Measurements from ENCODE around the gene TTLL5. TPM values are rescaled to one million over a fixed set of nuclear protein-coding genes. Genes with fewer than 3 reads are reported as not detected.
"Not testable (repeated sequence)": the region's sequence is repeated elsewhere in the genome, so short reads cannot be mapped to it uniquely, and the experiment has no call there.

Gene TTLL5
- total RNA-seq, 3 donors from 2014 or later (not counting 1 experiment from before 2014, with no cell fraction given), result 27.1 to 34.3 (median 32.5) TPM

- DNase-seq (no peak), ATAC-seq (no peak)
- H3K27me3 ChIP-seq (ENCODE audit: control insufficient read depth, insufficient read depth, low read length), result no peaks in the 10 kb centered on the region
- Mint-ChIP-seq H3K27me3 (ENCODE audit: low read depth in 2 of 2) (no peaks in the 10 kb centered on the region), H3K4me1 (no peaks in the 10 kb centered on the region), H3K4me3 (no peak overlapping the region), H3K36me3 (peaks cover 19% of the 10 kb centered on the region), H3K27ac (no peak overlapping the region), H3K9me3 (no peaks in the 10 kb centered on the region)
- no peaks in the 10 kb centered on the region for H3K4me1 ChIP-seq (ENCODE audit: control insufficient read depth, insufficient read depth, low read length)
- no peak overlapping the region for H3K4me3 ChIP-seq (ENCODE audit: low read length)
- no peak for TF ChIP-seq CTCF (IDR thresholded peaks at IDR 0.05)
- peaks cover 16% of the 10 kb centered on the region for H3K36me3 ChIP-seq (ENCODE audit: control insufficient read depth, insufficient read depth, low read length)
- no peak overlapping the region for H3K27ac ChIP-seq (ENCODE audit: low read length)
- 89% methylated on average over 1 of the region's 2 CpGs for WGBS (ENCODE audit: insufficient coverage)
- intact Hi-C loops (cut with micrococcal nuclease), result no loop called here
- H3K9me3 ChIP-seq (ENCODE audit: control insufficient read depth, insufficient read depth, low read length), result no peaks in the 10 kb centered on the region
Observed at GRCh38 chr14:75685910-75686309, 24.9 kb downstream of the TTLL5 start.

GRCh38 chr14:75689012-75689411, 28.0 kb downstream of the TTLL5 start:
- H3K4me3 ChIP-seq (ENCODE audit: low read length), result no peak overlapping the region
- H3K4me1 ChIP-seq (ENCODE audit: control insufficient read depth, insufficient read depth, low read length), result no peaks in the 10 kb centered on the region
- H3K27me3 Mint-ChIP-seq (ENCODE audit: low read depth in 2 of 2), result no peaks in the 10 kb centered on the region
- peaks cover 31% of the 10 kb centered on the region for H3K36me3 ChIP-seq (ENCODE audit: control insufficient read depth, insufficient read depth, low read length)
- no peaks in the 10 kb centered on the region for H3K4me1 Mint-ChIP-seq
- WGBS (ENCODE audit: insufficient coverage), result 98% methylated on average over 2 of the region's 2 CpGs
- no peaks in the 10 kb centered on the region for H3K27me3 ChIP-seq (ENCODE audit: control insufficient read depth, insufficient read depth, low read length)
- intact Hi-C loops (cut with micrococcal nuclease), result no loop called here
- no peak overlapping the region for H3K27ac ChIP-seq (ENCODE audit: low read length)
- H3K9me3 ChIP-seq (ENCODE audit: control insufficient read depth, insufficient read depth, low read length), result no peaks in the 10 kb centered on the region
- ATAC-seq, result no peak
- H3K4me3 Mint-ChIP-seq, result no peak overlapping the region
- H3K9me3 Mint-ChIP-seq, result no peaks in the 10 kb centered on the region
- no peak overlapping the region for H3K27ac Mint-ChIP-seq
- H3K36me3 Mint-ChIP-seq, result peaks cover 22% of the 10 kb centered on the region
- no peak for DNase-seq
- no peak for TF ChIP-seq CTCF (IDR thresholded peaks at IDR 0.05)

- no peaks in the 10 kb centered on the region for H3K27me3 Mint-ChIP-seq (ENCODE audit: low read depth in 2 of 2)
- no peak for TF ChIP-seq CTCF (IDR thresholded peaks at IDR 0.05)
- Histone ChIP-seq H3K27me3 (ENCODE audit: control insufficient read depth, insufficient read depth, low read length) (no peaks in the 10 kb centered on the region), H3K9me3 (ENCODE audit: control insufficient read depth, insufficient read depth, low read length) (peaks cover 1% of the 10 kb centered on the region), H3K4me3 (ENCODE audit: low read length) (no peak overlapping the region), H3K27ac (ENCODE audit: low read length) (no peak overlapping the region), H3K36me3 (ENCODE audit: control insufficient read depth, insufficient read depth, low read length) (peaks cover 29% of the 10 kb centered on the region), H3K4me1 (ENCODE audit: control insufficient read depth, insufficient read depth, low read length) (no peaks in the 10 kb centered on the region)
- H3K36me3 Mint-ChIP-seq, result peaks cover 25% of the 10 kb centered on the region
- ATAC-seq, result no peak
- H3K27ac Mint-ChIP-seq, result no peak overlapping the region
- H3K9me3 Mint-ChIP-seq, result peaks cover 0 to 2% of the 10 kb centered on the region in 2 donors
- no peak for DNase-seq
- H3K4me1 Mint-ChIP-seq, result no peaks in the 10 kb centered on the region
- intact Hi-C loops (cut with micrococcal nuclease), result no loop called here
- 98% methylated on average over 6 of the region's 7 CpGs for WGBS (ENCODE audit: insufficient coverage)
- H3K4me3 Mint-ChIP-seq, result no peak overlapping the region
Observed at GRCh38 chr14:75690010-75690409, 29.0 kb downstream of the TTLL5 start.

GRCh38 chr14:75695025-75695424, 34.0 kb downstream of the TTLL5 start:
- peaks cover 31% of the 10 kb centered on the region for H3K36me3 ChIP-seq (ENCODE audit: control insufficient read depth, insufficient read depth, low read length)
- H3K36me3 Mint-ChIP-seq, result peaks cover 32% of the 10 kb centered on the region
- H3K9me3 Mint-ChIP-seq; H3K27me3 Mint-ChIP-seq (ENCODE audit: low read depth in 2 of 2); H3K4me1 Mint-ChIP-seq; H3K4me3 Mint-ChIP-seq; intact Hi-C loops (cut with micrococcal nuclease); DNase-seq; H3K4me3 ChIP-seq (ENCODE audit: low read length); ATAC-seq; H3K27me3 ChIP-seq (ENCODE audit: control insufficient read depth, insufficient read depth, low read length); H3K4me1 ChIP-seq (ENCODE audit: control insufficient read depth, insufficient read depth, low read length); H3K27ac ChIP-seq (ENCODE audit: low read length); H3K27ac Mint-ChIP-seq; H3K9me3 ChIP-seq (ENCODE audit: control insufficient read depth, insufficient read depth, low read length): not testable (repeated sequence)
- WGBS (ENCODE audit: insufficient coverage), result 97% methylated on average over 6 of the region's 6 CpGs

Data from natural killer cell (primary cell).